Neural cell (in vitro differentiated cells): Measurements from ENCODE around the gene SLC38A4.

Experiments
- EP300 ChIP-seq: fragments of 450-650 bp; conservative IDR thresholded peaks from 2 replicates; pipeline ENCODE4 v1.6.1; 2014; ENCODE audit warnings: antibody characterized with exemption, mild to moderate bottlenecking, moderate library complexity; ENCODE audit not compliant: poor library complexity, severe bottlenecking
- EZH2 ChIP-seq: fragments of 200-600, 300-800 bp; shearing (Covaris generic), sonication (generic); IDR thresholded peaks from 2 replicates; pipeline ENCODE4 v1.6.1; 2014; ENCODE audit warnings: antibody characterized with exemption, low read length, borderline replicate concordance, mild to moderate bottlenecking; ENCODE audit not compliant: insufficient read depth, poor library complexity, severe bottlenecking
- POLR2AphosphoS5 ChIP-seq: IDR thresholded peaks from 2 replicates; pipeline ENCODE4 v1.6.1; 2012
- RAD21 ChIP-seq: fragments of 450-650 bp; conservative IDR thresholded peaks from 2 replicates; pipeline ENCODE4 v1.6.1; 2014; ENCODE audit warnings: antibody characterized with exemption, mild to moderate bottlenecking, moderate library complexity
- SMC3 ChIP-seq: fragments of 450-650 bp; conservative IDR thresholded peaks from 2 replicates; pipeline ENCODE4 v1.6.1; 2014; ENCODE audit warnings: antibody characterized with exemption, mild to moderate bottlenecking, moderate library complexity; ENCODE audit not compliant: poor library complexity
- TF ChIP-seq, protein P1 (sequence below): fragments of 450-650 bp; IDR thresholded peaks from 2 replicates; pipeline ENCODE4 v1.5.1; 2014; ENCODE audit warnings: antibody characterized with exemption, mild to moderate bottlenecking, moderate library complexity; ENCODE audit not compliant: poor library complexity, severe bottlenecking

DNA sequence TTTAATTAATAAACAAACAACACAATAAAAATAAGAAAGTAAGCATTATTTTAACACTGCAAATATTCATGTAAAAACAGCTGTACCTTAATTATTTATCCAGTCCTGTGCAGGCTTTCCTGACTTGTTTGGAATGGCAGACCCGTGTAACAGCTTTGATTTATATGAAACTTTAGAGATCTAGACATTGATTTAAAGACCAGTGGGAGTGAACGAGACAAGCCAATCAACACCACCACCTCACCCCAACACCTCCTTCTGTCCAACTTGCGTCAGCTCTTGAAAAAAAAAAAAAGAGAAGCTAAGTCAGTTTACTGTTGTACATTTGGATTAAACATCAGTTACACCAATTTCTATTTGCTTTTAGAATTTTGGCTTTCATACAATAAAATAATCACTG lies 22.3 kb downstream of the SLC38A4 start:
- TF ChIP-seq, protein P1, sequence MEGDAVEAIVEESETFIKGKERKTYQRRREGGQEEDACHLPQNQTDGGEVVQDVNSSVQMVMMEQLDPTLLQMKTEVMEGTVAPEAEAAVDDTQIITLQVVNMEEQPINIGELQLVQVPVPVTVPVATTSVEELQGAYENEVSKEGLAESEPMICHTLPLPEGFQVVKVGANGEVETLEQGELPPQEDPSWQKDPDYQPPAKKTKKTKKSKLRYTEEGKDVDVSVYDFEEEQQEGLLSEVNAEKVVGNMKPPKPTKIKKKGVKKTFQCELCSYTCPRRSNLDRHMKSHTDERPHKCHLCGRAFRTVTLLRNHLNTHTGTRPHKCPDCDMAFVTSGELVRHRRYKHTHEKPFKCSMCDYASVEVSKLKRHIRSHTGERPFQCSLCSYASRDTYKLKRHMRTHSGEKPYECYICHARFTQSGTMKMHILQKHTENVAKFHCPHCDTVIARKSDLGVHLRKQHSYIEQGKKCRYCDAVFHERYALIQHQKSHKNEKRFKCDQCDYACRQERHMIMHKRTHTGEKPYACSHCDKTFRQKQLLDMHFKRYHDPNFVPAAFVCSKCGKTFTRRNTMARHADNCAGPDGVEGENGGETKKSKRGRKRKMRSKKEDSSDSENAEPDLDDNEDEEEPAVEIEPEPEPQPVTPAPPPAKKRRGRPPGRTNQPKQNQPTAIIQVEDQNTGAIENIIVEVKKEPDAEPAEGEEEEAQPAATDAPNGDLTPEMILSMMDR: no peak
- TF ChIP-seq EZH2: no peak
- no peak for TF ChIP-seq POLR2AphosphoS5
- no peak for TF ChIP-seq SMC3
- TF ChIP-seq EP300: no peak
- TF ChIP-seq RAD21: no peak
